ENCODE results near the gene FCMR. TPM values are rescaled to one million over a fixed set of nuclear protein-coding genes. Genes with fewer than 3 reads are reported as not detected.
A peak's percentile ranks its signal among the peaks of the same experiment; 100 is the strongest.

FCMR gene
- total RNA-seq, 4 donors from 2014 or later: 0.59 to 1.7 (median 1.7) TPM; not detected in 1

DNA sequence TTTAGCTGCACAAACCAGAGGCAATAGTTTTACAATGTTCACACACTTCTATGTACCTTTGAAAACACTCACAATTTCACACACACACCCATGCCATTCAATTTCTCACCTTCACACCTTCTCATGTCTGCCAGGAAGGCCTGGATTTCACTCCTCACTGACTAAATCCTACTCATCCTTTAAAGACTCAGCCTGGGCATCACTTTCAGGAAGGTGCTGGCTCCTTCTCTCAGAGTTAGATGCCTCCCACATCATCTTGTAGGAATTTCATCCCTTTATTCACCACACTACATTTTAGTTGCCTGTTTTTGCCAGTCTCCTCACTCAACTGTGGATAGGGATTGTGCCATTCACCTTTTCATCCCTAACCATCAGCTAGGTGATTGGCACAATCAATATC, 54.0 kb downstream of the FCMR start:
- Histone ChIP-seq H3K27me3 (no peaks in the 10 kb centered on the region), H3K4me1 (no peaks in the 10 kb centered on the region), H3K36me3 (no peaks in the 10 kb centered on the region), H3K4me3 (no peak overlapping the region), H3K9me3 (no peaks in the 10 kb centered on the region), H3K27ac (no peak overlapping the region)
- no peak for TF ChIP-seq POLR2A (IDR thresholded peaks at IDR 0.05)
- TF ChIP-seq, protein P1, sequence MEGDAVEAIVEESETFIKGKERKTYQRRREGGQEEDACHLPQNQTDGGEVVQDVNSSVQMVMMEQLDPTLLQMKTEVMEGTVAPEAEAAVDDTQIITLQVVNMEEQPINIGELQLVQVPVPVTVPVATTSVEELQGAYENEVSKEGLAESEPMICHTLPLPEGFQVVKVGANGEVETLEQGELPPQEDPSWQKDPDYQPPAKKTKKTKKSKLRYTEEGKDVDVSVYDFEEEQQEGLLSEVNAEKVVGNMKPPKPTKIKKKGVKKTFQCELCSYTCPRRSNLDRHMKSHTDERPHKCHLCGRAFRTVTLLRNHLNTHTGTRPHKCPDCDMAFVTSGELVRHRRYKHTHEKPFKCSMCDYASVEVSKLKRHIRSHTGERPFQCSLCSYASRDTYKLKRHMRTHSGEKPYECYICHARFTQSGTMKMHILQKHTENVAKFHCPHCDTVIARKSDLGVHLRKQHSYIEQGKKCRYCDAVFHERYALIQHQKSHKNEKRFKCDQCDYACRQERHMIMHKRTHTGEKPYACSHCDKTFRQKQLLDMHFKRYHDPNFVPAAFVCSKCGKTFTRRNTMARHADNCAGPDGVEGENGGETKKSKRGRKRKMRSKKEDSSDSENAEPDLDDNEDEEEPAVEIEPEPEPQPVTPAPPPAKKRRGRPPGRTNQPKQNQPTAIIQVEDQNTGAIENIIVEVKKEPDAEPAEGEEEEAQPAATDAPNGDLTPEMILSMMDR (IDR thresholded peaks at IDR 0.05): no peak
- intact Hi-C loops (cut with DNase I; ENCODE audit: low total_unique reads): no loop called here
- DNase-seq: no peak

DNA sequence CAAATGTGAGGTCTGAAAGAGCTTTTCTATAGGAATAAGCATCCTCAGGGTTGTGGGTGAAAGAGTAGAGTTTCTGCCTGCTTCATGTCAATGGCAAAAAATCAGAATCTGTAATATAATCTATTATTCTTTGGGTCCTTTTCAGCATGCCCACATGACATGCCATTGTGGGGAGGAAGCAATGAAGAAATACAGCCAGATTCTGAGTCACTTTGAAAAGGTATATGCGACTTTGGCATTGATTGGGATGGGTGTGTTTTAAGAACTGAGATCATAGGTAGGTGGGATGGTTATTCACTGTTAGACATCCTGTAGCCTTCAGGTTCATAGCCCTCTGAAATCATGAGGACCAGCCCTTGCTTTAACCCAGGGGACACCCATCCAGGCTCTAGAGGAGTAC, 54.5 kb downstream of the FCMR start:
- no peak overlapping the region for H3K4me3 ChIP-seq
- no peaks in the 10 kb centered on the region for H3K36me3 ChIP-seq
- intact Hi-C loops (cut with DNase I; ENCODE audit: low total_unique reads): no loop called here
- TF ChIP-seq POLR2A (IDR thresholded peaks at IDR 0.05): no peak
- TF ChIP-seq, protein P1 (IDR thresholded peaks at IDR 0.05): no peak
- H3K27ac ChIP-seq: no peak overlapping the region
- H3K4me1 ChIP-seq: no peaks in the 10 kb centered on the region
- no peaks in the 10 kb centered on the region for H3K27me3 ChIP-seq
- no peak for DNase-seq
- H3K9me3 ChIP-seq: no peaks in the 10 kb centered on the region

DNA sequence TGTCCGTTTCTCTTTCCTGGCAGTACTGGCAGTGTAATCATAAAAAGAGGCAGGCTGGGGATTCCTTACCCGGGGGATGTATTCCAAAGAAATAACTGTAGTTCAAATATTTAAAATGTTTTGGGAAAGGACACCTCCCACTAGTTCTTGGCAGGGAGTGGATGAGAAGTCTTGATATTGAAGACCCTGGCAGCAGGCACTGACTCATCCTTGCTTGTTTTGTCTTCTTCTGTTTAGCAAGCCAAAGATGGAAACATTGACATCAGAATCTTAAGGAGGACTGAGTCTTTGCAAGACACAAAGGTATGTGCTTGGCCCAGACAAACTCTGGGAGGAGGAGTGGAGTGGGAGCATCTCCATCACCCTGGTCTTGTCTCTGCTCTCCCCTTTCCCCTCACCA, 55.7 kb downstream of the FCMR start:
- Histone ChIP-seq H3K4me3 (no peak overlapping the region), H3K36me3 (no peaks in the 10 kb centered on the region), H3K4me1 (no peaks in the 10 kb centered on the region), H3K27ac (peak overlapping the region; percentile 64 to 82), H3K27me3 (no peaks in the 10 kb centered on the region), H3K9me3 (no peaks in the 10 kb centered on the region)
- intact Hi-C loops (cut with DNase I; ENCODE audit: low total_unique reads): no loop called here
- DNase-seq: peak; percentile 17 to 63
- TF ChIP-seq POLR2A (IDR thresholded peaks at IDR 0.05): no peak
- TF ChIP-seq, protein P1 (IDR thresholded peaks at IDR 0.05): no peak

DNA sequence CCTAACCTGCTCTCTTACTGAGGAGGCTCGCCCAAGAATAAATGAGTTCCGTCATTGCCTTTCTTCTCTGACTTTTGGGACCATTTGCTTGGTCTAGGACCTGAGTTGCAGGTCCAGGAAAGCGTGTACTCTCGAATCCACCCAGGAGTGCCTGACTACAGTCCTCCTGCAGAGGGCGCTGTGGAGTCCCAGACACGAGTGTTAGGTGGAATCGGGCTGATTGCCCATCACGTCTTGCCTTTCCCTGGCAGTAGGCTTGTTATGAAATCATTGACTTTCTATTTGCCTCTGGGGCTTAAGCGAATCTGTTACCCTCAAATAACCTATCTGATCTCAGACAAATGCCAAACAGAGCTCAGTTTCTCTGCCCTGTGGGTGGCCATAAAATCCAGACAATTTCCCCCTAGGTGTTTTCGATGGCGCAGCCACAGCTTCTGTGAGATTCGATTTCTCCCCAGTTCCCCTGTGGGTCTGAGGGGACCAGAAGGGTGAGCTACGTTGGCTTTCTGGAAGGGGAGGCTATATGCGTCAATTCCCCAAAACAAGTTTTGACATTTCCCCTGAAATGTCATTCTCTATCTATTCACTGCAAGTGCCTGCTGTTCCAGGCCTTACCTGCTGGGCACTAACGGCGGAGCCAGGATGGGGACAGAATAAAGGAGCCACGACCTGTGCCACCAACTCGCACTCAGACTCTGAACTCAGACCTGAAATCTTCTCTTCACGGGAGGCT, 56.6 kb downstream of the FCMR start, which contains the start of gene IL20:
Gene IL20 (plus strand): TSS at position 685 of the 733 bp plus-strand sequence. CDS start 230 bp downstream, outside the sequence.
- no peaks in the 10 kb centered on the region for H3K4me1 ChIP-seq
- DNase-seq: peak; percentile 55 to 78
- no peaks in the 10 kb centered on the region for H3K9me3 ChIP-seq
- no peak within 1 kb of the TSS for H3K4me3 ChIP-seq
- peak within 1 kb of the TSS; percentile 64 to 82 for H3K27ac ChIP-seq
- no peaks in the 10 kb centered on the region for H3K27me3 ChIP-seq
- no peak for TF ChIP-seq POLR2A (IDR thresholded peaks at IDR 0.05)
- TF ChIP-seq, protein P1 (IDR thresholded peaks at IDR 0.05): peak; percentile 40 to 61 (median 48)
- intact Hi-C loops (cut with DNase I; ENCODE audit: low total_unique reads): no loop called here
- no peaks in the 10 kb centered on the region for H3K36me3 ChIP-seq

DNA sequence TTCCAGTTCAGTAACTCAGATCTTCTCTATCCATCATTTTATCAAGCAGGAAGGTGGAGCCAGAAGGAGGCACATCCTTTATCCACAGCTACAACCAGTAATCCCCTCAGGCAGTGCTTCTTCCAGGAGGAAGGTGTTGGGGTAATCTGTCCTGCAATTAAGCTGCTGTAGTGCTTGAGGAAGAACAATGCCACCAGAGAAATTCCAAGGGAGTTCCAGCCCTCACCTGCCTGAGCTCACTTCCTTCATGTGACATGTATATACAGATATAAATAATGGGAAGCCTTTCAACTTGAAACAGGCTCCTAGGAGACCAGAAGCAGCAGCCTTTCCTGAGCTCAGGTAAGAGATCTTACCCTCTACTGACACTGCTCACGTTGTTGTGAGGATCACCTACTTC, 58.5 kb downstream of the FCMR start:
- Histone ChIP-seq H3K27me3 (no peaks in the 10 kb centered on the region), H3K4me1 (no peaks in the 10 kb centered on the region), H3K27ac (no peak overlapping the region), H3K36me3 (no peaks in the 10 kb centered on the region), H3K4me3 (no peak overlapping the region), H3K9me3 (no peaks in the 10 kb centered on the region)
- no peak for TF ChIP-seq POLR2A (IDR thresholded peaks at IDR 0.05)
- TF ChIP-seq, protein P1 (IDR thresholded peaks at IDR 0.05): no peak
- DNase-seq: no peak
- intact Hi-C loops (cut with DNase I; ENCODE audit: low total_unique reads): no loop called here

Data from uterus (tissue), 4 donors.